RWPE2 (cell line): Measurements from ENCODE around the gene BBS12.

Source experiments
- ATAC-seq: fragments of 200-7000 bp; cut with Tn5 transposase; 3 replicates; pipeline ENCODE4 v1.9.1; 2021; ENCODE audit warnings: low read depth
- DNase-seq: peaks from one replicate; pipeline ENCODE4 v3.0.0-alpha.2; 2020; ENCODE audit warnings: low spot score
- H3K27ac ChIP-seq: fragments of 450-650 bp; 2 replicates; pipeline ENCODE4 v1.5.1; 2017; ENCODE audit warnings: mild to moderate bottlenecking; ENCODE audit not compliant: poor library complexity, severe bottlenecking
- H3K27me3 ChIP-seq: fragments of 250-450 bp; sonication (Bioruptor Pico); 2 replicates; pipeline ENCODE4 v1.5.1; 2021; ENCODE audit warnings: mild to moderate bottlenecking, moderate library complexity; ENCODE audit not compliant: insufficient read depth, poor library complexity, severe bottlenecking
- H3K36me3 ChIP-seq: fragments of 250-450 bp; sonication (Bioruptor Pico); 2 replicates; pipeline ENCODE4 v1.5.1; 2020; ENCODE audit warnings: low read depth, mild to moderate bottlenecking, moderate library complexity
- H3K4me1 ChIP-seq: fragments of 250-450 bp; sonication (Bioruptor Pico); 2 replicates; pipeline ENCODE4 v1.5.1; 2021; ENCODE audit warnings: mild to moderate bottlenecking, moderate library complexity; ENCODE audit not compliant: insufficient read depth, poor library complexity, severe bottlenecking
- H3K4me3 ChIP-seq: fragments of 250-450 bp; sonication (Bioruptor Pico); 2 replicates; pipeline ENCODE4 v1.5.1; 2021; ENCODE audit warnings: mild to moderate bottlenecking, moderate library complexity; ENCODE audit not compliant: severe bottlenecking
- H3K9me3 ChIP-seq: fragments of 250-450 bp; sonication (Bioruptor Pico); 2 replicates; pipeline ENCODE4 v1.5.1; 2021; ENCODE audit warnings: mild to moderate bottlenecking, moderate library complexity; ENCODE audit not compliant: severe bottlenecking
- CTCF ChIP-seq: fragments of 450-650 bp; IDR thresholded peaks from one replicate; pipeline ENCODE4 v1.5.1; 2017; ENCODE audit warnings: mild to moderate bottlenecking, moderate library complexity; ENCODE audit not compliant: poor library complexity, severe bottlenecking

The BBS12 gene

GRCh38 chr4:122733787-122734120, 1.2 kb downstream of the BBS12 start:
- H3K27me3 ChIP-seq: no peaks in the 10 kb centered on the region
- H3K9me3 ChIP-seq: no peaks in the 10 kb centered on the region
- DNase-seq (no peak), ATAC-seq (no peak)
- TF ChIP-seq CTCF: no peak
- H3K4me3 ChIP-seq: no peak overlapping the region
- H3K27ac ChIP-seq: peak overlapping the region; percentile 59
- H3K4me1 ChIP-seq: peaks cover 6% of the 10 kb centered on the region
- H3K36me3 ChIP-seq: no peaks in the 10 kb centered on the region

GRCh38 chr4:122739174-122739573, 6.7 kb downstream of the BBS12 start:
- no peak for TF ChIP-seq CTCF
- no peak for DNase-seq
- H3K9me3 ChIP-seq: no peaks in the 10 kb centered on the region
- H3K27me3 ChIP-seq: no peaks in the 10 kb centered on the region
- peaks cover 8% of the 10 kb centered on the region for H3K4me1 ChIP-seq
- no peak overlapping the region for H3K4me3 ChIP-seq
- H3K36me3 ChIP-seq: no peaks in the 10 kb centered on the region
- ATAC-seq: peak; percentile 87
- H3K27ac ChIP-seq: peak overlapping the region; percentile 6

- no peak for TF ChIP-seq CTCF
- no peak for ATAC-seq
- no peak overlapping the region for H3K4me3 ChIP-seq
- no peak for DNase-seq
- H3K27ac ChIP-seq: no peak overlapping the region
- H3K9me3 ChIP-seq: no peaks in the 10 kb centered on the region
- no peaks in the 10 kb centered on the region for H3K36me3 ChIP-seq
- no peaks in the 10 kb centered on the region for H3K27me3 ChIP-seq
- peaks cover 8% of the 10 kb centered on the region for H3K4me1 ChIP-seq
Observed at GRCh38 chr4:122742933-122743829, 10.7 kb downstream of the BBS12 start.

GRCh38 chr4:122744229-122744628, 11.7 kb downstream of the BBS12 start:
- TF ChIP-seq CTCF: no peak
- H3K36me3 ChIP-seq: no peaks in the 10 kb centered on the region
- peaks cover 2% of the 10 kb centered on the region for H3K4me1 ChIP-seq
- H3K27ac ChIP-seq: no peak overlapping the region
- no peak overlapping the region for H3K4me3 ChIP-seq
- DNase-seq: no peak
- H3K27me3 ChIP-seq: no peaks in the 10 kb centered on the region
- ATAC-seq: peak; percentile 40; the same call in 1 of the 3 replicates
- H3K9me3 ChIP-seq: no peaks in the 10 kb centered on the region

- no peaks in the 10 kb centered on the region for H3K36me3 ChIP-seq
- ATAC-seq (no peak), DNase-seq (no peak)
- no peaks in the 10 kb centered on the region for H3K27me3 ChIP-seq
- no peaks in the 10 kb centered on the region for H3K4me1 ChIP-seq
- H3K9me3 ChIP-seq: no peaks in the 10 kb centered on the region
- no peak for TF ChIP-seq CTCF
- H3K4me3 ChIP-seq: no peak overlapping the region
- H3K27ac ChIP-seq: no peak overlapping the region
Observed at GRCh38 chr4:122746485-122746965, 14.0 kb downstream of the BBS12 start.
